ENCODE data around the gene FOXJ3.

FOXJ3 gene

GRCh38 chr1:42335050-42335808 lies at the start of gene FOXJ3:
FOXJ3 (minus strand) TSS chr1:42335235; CDS start chr1:42311093, 24,142 bp downstream.
- DNase-seq (ENCODE audit: low spot score), result peak; percentile 93

- no peak for DNase-seq (ENCODE audit: low spot score)
Measured at GRCh38 chr1:42381280-42381673, 46.2 kb upstream of the FOXJ3 start.

GRCh38 chr1:42380586-42381279 lies 45.7 kb upstream of the FOXJ3 start, which contains the start of gene RIMKLA:
RIMKLA (plus strand) TSS chr1:42380792; CDS start chr1:42380935, 143 bp downstream.
- DNase-seq (ENCODE audit: low spot score), result peak; percentile 21

GRCh38 chr1:42379794-42380585 lies 45.0 kb upstream of the FOXJ3 start:
- no peak for DNase-seq (ENCODE audit: low spot score)

GRCh38 chr1:42372796-42373195 lies 37.8 kb upstream of the FOXJ3 start:
- DNase-seq (ENCODE audit: low spot score), result no peak

- no peak for DNase-seq (ENCODE audit: low spot score)
Measured at GRCh38 chr1:42370876-42371549, 36.0 kb upstream of the FOXJ3 start.

- DNase-seq (ENCODE audit: low spot score), result no peak
Measured at GRCh38 chr1:42369471-42369870, 34.4 kb upstream of the FOXJ3 start.

GRCh38 chr1:42368096-42368795 lies 33.2 kb upstream of the FOXJ3 start:
- DNase-seq (ENCODE audit: low spot score), result no peak

GRCh38 chr1:42365118-42365517 lies 30.1 kb upstream of the FOXJ3 start:
- DNase-seq (ENCODE audit: low spot score), result no peak

- no peak for DNase-seq (ENCODE audit: low spot score)
Measured at GRCh38 chr1:42364542-42364941, 29.5 kb upstream of the FOXJ3 start.

GRCh38 chr1:42364089-42364488 lies 29.1 kb upstream of the FOXJ3 start:
- no peak for DNase-seq (ENCODE audit: low spot score)

GRCh38 chr1:42359466-42359865 lies 24.4 kb upstream of the FOXJ3 start:
- DNase-seq (ENCODE audit: low spot score), result no peak

- DNase-seq (ENCODE audit: low spot score), result no peak
Measured at GRCh38 chr1:42358791-42359190, 23.8 kb upstream of the FOXJ3 start.

GRCh38 chr1:42350086-42350485 lies 15.1 kb upstream of the FOXJ3 start:
- DNase-seq (ENCODE audit: low spot score), result no peak

GRCh38 chr1:42348498-42348897 lies 13.5 kb upstream of the FOXJ3 start:
- DNase-seq (ENCODE audit: low spot score), result no peak

- no peak for DNase-seq (ENCODE audit: low spot score)
Measured at GRCh38 chr1:42343049-42343448, 8.0 kb upstream of the FOXJ3 start.

- DNase-seq (ENCODE audit: low spot score), result no peak
Measured at GRCh38 chr1:42340901-42341300, 5.9 kb upstream of the FOXJ3 start.

- no peak for DNase-seq (ENCODE audit: low spot score)
Measured at GRCh38 chr1:42340093-42340492, 5.1 kb upstream of the FOXJ3 start.

- no peak for DNase-seq (ENCODE audit: low spot score)
Measured at GRCh38 chr1:42336978-42337377, 1.9 kb upstream of the FOXJ3 start.

- no peak for DNase-seq (ENCODE audit: low spot score)
Measured at GRCh38 chr1:42335809-42336518, 929 bp upstream of the FOXJ3 start.
